Stomach (tissue), 4 donors: ENCODE data around the gene KIF2A.

ENCODE experiments used
- CTCF ChIP-seq, 7 experiments: fragments of 450-650 bp in 4 of 7; fragments of 200-600 bp in 3 of 7; sonication (generic) in 3 of 7; IDR thresholded peaks; one replicate each; pipeline ENCODE4 v1.5.1; 2016 to 2019; ENCODE audit warnings: antibody characterized with exemption in 7 of 7, control low read depth in 2 of 7, mild to moderate bottlenecking in 1 of 7
- EP300 ChIP-seq: sonication (generic); formaldehyde crosslinking; IDR thresholded peaks from one replicate; pipeline ENCODE4 v1.6.1; 2017; ENCODE audit warnings: antibody characterized with exemption
- POLR2AphosphoS5 ChIP-seq, 3 donors: sonication (generic); formaldehyde crosslinking; IDR thresholded peaks; one replicate each; pipeline ENCODE4 v1.6.1; 2016; ENCODE audit warnings: antibody characterized with exemption in 3 of 3

GRCh38 chr5:62288118-62288517, 17.9 kb upstream of the KIF2A start:
- TF ChIP-seq CTCF (IDR thresholded peaks at IDR 0.05) (no peak), EP300 (no peak), POLR2AphosphoS5 (IDR thresholded peaks at IDR 0.05) (no peak)
